Thoracic aorta (tissue), 2 donors: ENCODE data around the gene RBM25. TPM values are rescaled to one million over a fixed set of nuclear protein-coding genes. Genes with fewer than 3 reads are reported as not detected.
"Not testable (repeated sequence)": the region's sequence is repeated elsewhere in the genome, so short reads cannot be mapped to it uniquely, and the experiment has no call there.

Experiments used
- ATAC-seq: fragments of 150-250 bp; one replicate; pipeline ENCODE4 v1.8.0; 2017; ENCODE audit warnings: low read depth; ENCODE audit not compliant: insufficient number of reproducible peaks, low FRiP score
- DNase-seq: peaks from one replicate; pipeline ENCODE4 v3.0.0-alpha.2; 2020; ENCODE audit warnings: low spot score
- H3K27ac ChIP-seq, 2 donors: fragments of 200-600 bp; sonication (generic); 1 replicate in 1 of 2; 2 replicates in 1 of 2; pipeline ENCODE4 v1.5.1; 2016; ENCODE audit warnings: mild to moderate bottlenecking in 2 of 2, moderate library complexity in 2 of 2
- H3K27me3 ChIP-seq: fragments of 200-600 bp; sonication (generic); replicated peaks from 2 replicates; pipeline ENCODE4 v1.6.0; 2016; ENCODE audit warnings: mild to moderate bottlenecking; ENCODE audit not compliant: insufficient read depth
- H3K36me3 ChIP-seq: fragments of 200-600 bp; sonication (generic); one replicate; pipeline ENCODE4 v1.5.1; 2016
- H3K4me1 ChIP-seq, 2 donors: fragments of 200-600 bp; sonication (generic); 1 replicate in 1 of 2; 2 replicates in 1 of 2; pipeline versions ENCODE4 v1.5.1 to v1.6.0; 2016; ENCODE audit warnings: low read depth in 2 of 2, mild to moderate bottlenecking in 1 of 2; ENCODE audit not compliant: control insufficient read depth in 1 of 2
- H3K4me3 ChIP-seq: fragments of 200-600 bp; sonication (generic); 2 replicates; pipeline ENCODE4 v1.5.1; 2016; ENCODE audit warnings: mild to moderate bottlenecking
- H3K9me3 ChIP-seq: fragments of 200-600 bp; sonication (generic); 2 replicates; pipeline ENCODE4 v1.5.1; 2016
- total RNA-seq, 2 donors: library from RNA; depleted of rRNA; stranded (reverse); fragments of >200 nt; gene quantifications; one replicate each; pipeline versions ENCODE4 v1.1.0 to v1.2.3, GENCODE V29; 2016
- TF ChIP-seq, protein P1 (sequence below): fragments of 200-600 bp; sonication (generic); IDR thresholded peaks from one replicate; pipeline ENCODE4 v1.5.1; 2019; ENCODE audit warnings: antibody characterized with exemption

RBM25 gene
- total RNA-seq, 2 donors from 2014 or later: 49.3 to 126 TPM

DNA sequence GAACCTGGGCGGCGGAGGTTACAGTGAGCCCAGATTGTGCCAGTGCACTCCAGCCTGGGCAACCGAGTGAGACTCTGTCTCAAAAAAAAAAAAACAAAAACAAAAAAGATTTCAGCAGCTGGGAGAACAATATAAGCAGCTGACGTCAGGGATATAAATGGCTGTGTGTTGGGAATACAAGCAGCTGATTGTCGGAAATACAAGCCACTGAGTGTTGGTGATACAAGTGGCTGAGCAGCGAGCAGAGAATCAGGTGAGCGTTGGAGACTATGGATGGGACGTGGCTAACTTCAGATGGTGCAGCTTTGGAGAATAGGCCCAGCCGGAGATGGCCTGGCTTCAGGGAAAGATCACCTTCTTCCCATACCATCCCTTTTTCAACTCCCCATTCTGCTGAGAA is 109.9 kb downstream of the RBM25 start:
- ATAC-seq (no peak), DNase-seq (no peak)
- Histone ChIP-seq H3K36me3 (peaks cover 13% of the 10 kb centered on the region), H3K27me3 (no peaks in the 10 kb centered on the region), H3K27ac (no peak overlapping the region), H3K4me1 (no peaks in the 10 kb centered on the region), H3K9me3 (no peaks in the 10 kb centered on the region), H3K4me3 (no peak overlapping the region)
- TF ChIP-seq, protein P1, sequence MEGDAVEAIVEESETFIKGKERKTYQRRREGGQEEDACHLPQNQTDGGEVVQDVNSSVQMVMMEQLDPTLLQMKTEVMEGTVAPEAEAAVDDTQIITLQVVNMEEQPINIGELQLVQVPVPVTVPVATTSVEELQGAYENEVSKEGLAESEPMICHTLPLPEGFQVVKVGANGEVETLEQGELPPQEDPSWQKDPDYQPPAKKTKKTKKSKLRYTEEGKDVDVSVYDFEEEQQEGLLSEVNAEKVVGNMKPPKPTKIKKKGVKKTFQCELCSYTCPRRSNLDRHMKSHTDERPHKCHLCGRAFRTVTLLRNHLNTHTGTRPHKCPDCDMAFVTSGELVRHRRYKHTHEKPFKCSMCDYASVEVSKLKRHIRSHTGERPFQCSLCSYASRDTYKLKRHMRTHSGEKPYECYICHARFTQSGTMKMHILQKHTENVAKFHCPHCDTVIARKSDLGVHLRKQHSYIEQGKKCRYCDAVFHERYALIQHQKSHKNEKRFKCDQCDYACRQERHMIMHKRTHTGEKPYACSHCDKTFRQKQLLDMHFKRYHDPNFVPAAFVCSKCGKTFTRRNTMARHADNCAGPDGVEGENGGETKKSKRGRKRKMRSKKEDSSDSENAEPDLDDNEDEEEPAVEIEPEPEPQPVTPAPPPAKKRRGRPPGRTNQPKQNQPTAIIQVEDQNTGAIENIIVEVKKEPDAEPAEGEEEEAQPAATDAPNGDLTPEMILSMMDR: no peak

DNA sequence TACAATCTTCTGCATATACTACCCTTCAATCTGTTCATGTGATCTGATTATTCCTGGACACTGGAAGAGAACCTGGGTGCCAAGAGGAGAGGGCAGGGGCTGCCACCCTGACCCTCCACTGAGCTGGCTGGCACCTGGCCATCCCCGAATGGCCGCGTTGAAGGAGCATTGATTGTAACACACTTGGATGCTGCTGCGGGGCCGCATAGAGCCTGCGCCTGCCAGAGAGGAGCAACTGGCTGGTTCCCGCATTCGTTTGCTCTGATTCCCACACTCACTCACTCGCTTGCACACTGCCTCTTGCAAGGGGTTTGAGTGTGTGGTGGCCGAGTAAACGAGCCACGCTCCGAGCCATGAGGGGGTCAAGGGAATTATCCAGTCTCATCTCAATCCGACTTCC is 110.4 kb downstream of the RBM25 start:
- DNase-seq (no peak), ATAC-seq (no peak)
- H3K9me3 ChIP-seq: no peaks in the 10 kb centered on the region
- H3K4me3 ChIP-seq: no peak overlapping the region
- no peak overlapping the region for H3K27ac ChIP-seq
- no peaks in the 10 kb centered on the region for H3K4me1 ChIP-seq
- TF ChIP-seq, protein P1: no peak
- H3K27me3 ChIP-seq: no peaks in the 10 kb centered on the region
- peaks cover 12% of the 10 kb centered on the region for H3K36me3 ChIP-seq

DNA sequence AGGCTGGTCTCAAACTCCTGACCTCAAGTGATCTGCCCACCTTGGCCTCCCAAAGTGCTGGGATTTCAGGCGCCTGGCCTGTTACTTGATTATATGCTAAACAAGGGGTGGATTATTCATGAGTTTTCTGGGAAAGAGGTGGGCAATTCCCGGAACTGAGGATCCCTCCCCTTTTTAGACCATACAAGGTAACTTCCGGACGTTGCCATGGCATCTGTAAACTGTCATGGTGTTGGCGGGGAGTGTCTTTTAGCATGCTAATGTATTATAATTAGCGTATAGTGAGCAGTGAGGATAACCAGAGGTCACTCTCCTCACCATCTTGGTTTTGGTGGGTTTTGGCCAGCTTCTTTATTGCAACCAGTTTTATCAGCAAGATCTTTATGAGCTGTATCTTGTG is 111.5 kb downstream of the RBM25 start:
- H3K27me3 ChIP-seq, H3K4me1 ChIP-seq, ATAC-seq, H3K27ac ChIP-seq, H3K4me3 ChIP-seq, DNase-seq, H3K9me3 ChIP-seq: not testable (repeated sequence)
- peaks cover 23% of the 10 kb centered on the region for H3K36me3 ChIP-seq

DNA sequence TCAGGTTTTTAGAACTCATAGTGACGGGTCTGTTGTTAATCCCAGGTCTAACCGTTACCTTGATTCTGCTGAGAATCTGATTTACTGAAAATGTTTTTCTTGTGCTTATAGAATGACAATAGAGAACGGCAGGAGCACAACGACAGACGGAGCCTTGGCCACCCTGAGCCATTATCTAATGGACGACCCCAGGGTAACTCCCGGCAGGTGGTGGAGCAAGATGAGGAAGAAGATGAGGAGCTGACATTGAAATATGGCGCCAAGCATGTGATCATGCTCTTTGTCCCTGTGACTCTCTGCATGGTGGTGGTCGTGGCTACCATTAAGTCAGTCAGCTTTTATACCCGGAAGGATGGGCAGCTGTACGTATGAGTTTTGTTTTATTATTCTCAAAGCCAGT is 112.4 kb downstream of the RBM25 start:
- Histone ChIP-seq H3K36me3 (peaks cover 27% of the 10 kb centered on the region), H3K9me3 (no peaks in the 10 kb centered on the region), H3K4me3 (no peak overlapping the region), H3K27ac (no peak overlapping the region), H3K4me1 (no peaks in the 10 kb centered on the region), H3K27me3 (no peaks in the 10 kb centered on the region)
- DNase-seq (no peak), ATAC-seq (no peak)
- TF ChIP-seq, protein P1: no peak

DNA sequence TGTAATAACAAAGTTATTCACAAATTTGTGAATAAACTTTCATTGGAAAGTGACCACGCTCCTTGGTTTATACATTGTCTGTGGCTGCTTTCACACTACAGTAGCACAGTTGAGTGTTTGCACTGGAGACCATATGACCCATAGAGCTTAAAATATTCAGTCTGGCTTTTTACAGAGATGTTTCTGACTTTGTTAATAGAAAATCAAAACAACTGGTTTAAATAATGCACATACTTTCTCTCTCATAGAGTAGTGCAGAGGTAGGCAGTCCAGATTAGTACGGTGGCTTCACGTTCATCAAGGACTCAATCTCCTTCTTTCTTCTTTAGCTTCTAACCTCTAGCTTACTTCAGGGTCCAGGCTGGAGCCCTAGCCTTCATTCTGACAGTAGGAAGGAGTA is 114.2 kb downstream of the RBM25 start:
- Histone ChIP-seq H3K27me3 (no peaks in the 10 kb centered on the region), H3K4me3 (no peak overlapping the region), H3K36me3 (peaks cover 27% of the 10 kb centered on the region), H3K4me1 (no peaks in the 10 kb centered on the region), H3K9me3 (no peaks in the 10 kb centered on the region), H3K27ac (no peak overlapping the region)
- ATAC-seq: no peak
- TF ChIP-seq, protein P1: no peak
- no peak for DNase-seq

DNA sequence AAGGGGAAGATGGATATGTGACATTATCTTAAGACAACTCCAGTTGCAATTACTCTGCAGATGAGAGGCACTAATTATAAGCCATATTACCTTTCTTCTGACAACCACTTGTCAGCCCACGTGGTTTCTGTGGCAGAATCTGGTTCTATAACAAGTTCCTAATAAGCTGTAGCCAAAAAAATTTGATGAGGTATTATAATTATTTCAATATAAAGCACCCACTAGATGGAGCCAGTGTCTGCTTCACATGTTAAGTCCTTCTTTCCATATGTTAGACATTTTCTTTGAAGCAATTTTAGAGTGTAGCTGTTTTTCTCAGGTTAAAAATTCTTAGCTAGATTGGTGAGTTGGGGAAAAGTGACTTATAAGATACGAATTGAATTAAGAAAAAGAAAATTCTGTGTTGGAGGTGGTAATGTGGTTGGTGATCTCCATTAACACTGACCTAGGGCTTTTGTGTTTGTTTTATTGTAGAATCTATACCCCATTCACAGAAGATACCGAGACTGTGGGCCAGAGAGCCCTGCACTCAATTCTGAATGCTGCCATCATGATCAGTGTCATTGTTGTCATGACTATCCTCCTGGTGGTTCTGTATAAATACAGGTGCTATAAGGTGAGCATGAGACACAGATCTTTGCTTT is 114.9 kb downstream of the RBM25 start:
- TF ChIP-seq, protein P1: peak; percentile 23
- H3K4me1 ChIP-seq: no peaks in the 10 kb centered on the region
- peaks cover 27% of the 10 kb centered on the region for H3K36me3 ChIP-seq
- no peaks in the 10 kb centered on the region for H3K27me3 ChIP-seq
- no peak overlapping the region for H3K4me3 ChIP-seq
- DNase-seq (no peak), ATAC-seq (no peak)
- H3K27ac ChIP-seq: no peak overlapping the region
- no peaks in the 10 kb centered on the region for H3K9me3 ChIP-seq
